SK-N-SH (cell line): ENCODE data around the gene DNAH11.

ENCODE experiments used
- EP300 ChIP-seq, 2 experiments: IDR thresholded peaks; 2 replicates each; pipeline versions ENCODE4 v1.4.0 to v1.6.1; 2012; ENCODE audit warnings: borderline replicate concordance in 1 of 2, low read depth in 1 of 2, low read length in 1 of 2
- EZH2phosphoT487 ChIP-seq: fragments of 200-600 bp; sonication (generic); IDR thresholded peaks from 2 replicates; pipeline ENCODE4 v1.6.1; 2017; ENCODE audit warnings: low read depth, mixed run types, mild to moderate bottlenecking, antibody characterized with exemption, moderate library complexity, borderline replicate concordance
- FOXM1 ChIP-seq: IDR thresholded peaks from 2 replicates; pipeline ENCODE4 v1.4.0; 2012; ENCODE audit warnings: low read depth, mild to moderate bottlenecking
- MXI1 ChIP-seq: IDR thresholded peaks from 2 replicates; pipeline ENCODE4 v1.6.1; 2012; ENCODE audit warnings: mild to moderate bottlenecking, low read depth, low read length, improper control_type of control experiment
- POLR2AphosphoS5 ChIP-seq: IDR thresholded peaks from 2 replicates; pipeline ENCODE4 v1.6.1; 2012; ENCODE audit warnings: low read depth, low read length
- RAD21 ChIP-seq: IDR thresholded peaks from 2 replicates; pipeline ENCODE4 v1.6.1; 2012; ENCODE audit warnings: mild to moderate bottlenecking, low read length
- RCOR1 ChIP-seq: fragments of 150-350 bp; IDR thresholded peaks from 2 replicates; pipeline ENCODE4 v1.6.1; 2017; ENCODE audit warnings: antibody characterized with exemption, low read length
- RFX5 ChIP-seq: IDR thresholded peaks from 2 replicates; pipeline ENCODE4 v1.6.1; 2012; ENCODE audit warnings: mild to moderate bottlenecking, improper control_type of control experiment, low read length
- YY1 ChIP-seq: IDR thresholded peaks from 2 replicates; pipeline ENCODE4 v1.4.0; 2012; ENCODE audit warnings: low read depth, mild to moderate bottlenecking
- TF ChIP-seq, protein P1 (sequence below): fragments of 200-600 bp; sonication (generic); IDR thresholded peaks from 2 replicates; pipeline ENCODE4 v1.6.1; 2017; ENCODE audit warnings: antibody characterized with exemption, mild to moderate bottlenecking, moderate library complexity
- TF ChIP-seq, protein P2 (sequence below): IDR thresholded peaks from 2 replicates; pipeline ENCODE4 v1.4.0; 2012; ENCODE audit warnings: low read depth
- TF ChIP-seq, protein P3 (sequence below): fragments of 150-350 bp; IDR thresholded peaks from 2 replicates; pipeline ENCODE4 v1.6.1; 2017; ENCODE audit warnings: antibody characterized with exemption, low read length, low read depth, borderline replicate concordance
- TF ChIP-seq, protein P4 (sequence below): IDR thresholded peaks from 2 replicates; pipeline ENCODE4 v1.4.0; 2012; ENCODE audit warnings: low read depth, borderline replicate concordance

DNA sequence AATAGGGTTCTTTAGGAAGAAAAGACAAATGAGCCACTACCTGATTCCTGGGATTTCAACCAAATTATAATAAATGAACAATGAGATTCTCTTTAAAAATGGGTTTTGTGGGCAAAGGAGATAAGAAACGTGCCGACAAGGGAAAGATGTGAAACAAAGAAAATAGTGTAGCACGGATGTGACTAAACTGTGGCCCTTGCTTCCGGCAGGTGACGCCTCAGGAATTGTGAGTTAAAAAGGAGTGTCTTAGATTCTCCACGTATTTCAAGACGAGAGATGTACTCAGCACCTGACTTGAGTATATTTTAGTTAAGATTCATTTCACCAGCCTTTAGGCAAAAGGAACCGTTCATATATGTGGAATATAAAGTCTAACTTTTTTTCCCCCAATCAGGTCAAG is 75.9 kb downstream of the DNAH11 start:
- TF ChIP-seq, protein P1, sequence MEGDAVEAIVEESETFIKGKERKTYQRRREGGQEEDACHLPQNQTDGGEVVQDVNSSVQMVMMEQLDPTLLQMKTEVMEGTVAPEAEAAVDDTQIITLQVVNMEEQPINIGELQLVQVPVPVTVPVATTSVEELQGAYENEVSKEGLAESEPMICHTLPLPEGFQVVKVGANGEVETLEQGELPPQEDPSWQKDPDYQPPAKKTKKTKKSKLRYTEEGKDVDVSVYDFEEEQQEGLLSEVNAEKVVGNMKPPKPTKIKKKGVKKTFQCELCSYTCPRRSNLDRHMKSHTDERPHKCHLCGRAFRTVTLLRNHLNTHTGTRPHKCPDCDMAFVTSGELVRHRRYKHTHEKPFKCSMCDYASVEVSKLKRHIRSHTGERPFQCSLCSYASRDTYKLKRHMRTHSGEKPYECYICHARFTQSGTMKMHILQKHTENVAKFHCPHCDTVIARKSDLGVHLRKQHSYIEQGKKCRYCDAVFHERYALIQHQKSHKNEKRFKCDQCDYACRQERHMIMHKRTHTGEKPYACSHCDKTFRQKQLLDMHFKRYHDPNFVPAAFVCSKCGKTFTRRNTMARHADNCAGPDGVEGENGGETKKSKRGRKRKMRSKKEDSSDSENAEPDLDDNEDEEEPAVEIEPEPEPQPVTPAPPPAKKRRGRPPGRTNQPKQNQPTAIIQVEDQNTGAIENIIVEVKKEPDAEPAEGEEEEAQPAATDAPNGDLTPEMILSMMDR, result no peak
- no peak for TF ChIP-seq RFX5
- no peak for TF ChIP-seq MXI1
- TF ChIP-seq, protein P2, sequence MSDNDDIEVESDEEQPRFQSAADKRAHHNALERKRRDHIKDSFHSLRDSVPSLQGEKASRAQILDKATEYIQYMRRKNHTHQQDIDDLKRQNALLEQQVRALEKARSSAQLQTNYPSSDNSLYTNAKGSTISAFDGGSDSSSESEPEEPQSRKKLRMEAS, result no peak
- no peak for TF ChIP-seq POLR2AphosphoS5
- no peak for TF ChIP-seq YY1
- no peak for TF ChIP-seq RAD21
- TF ChIP-seq, protein P3, sequence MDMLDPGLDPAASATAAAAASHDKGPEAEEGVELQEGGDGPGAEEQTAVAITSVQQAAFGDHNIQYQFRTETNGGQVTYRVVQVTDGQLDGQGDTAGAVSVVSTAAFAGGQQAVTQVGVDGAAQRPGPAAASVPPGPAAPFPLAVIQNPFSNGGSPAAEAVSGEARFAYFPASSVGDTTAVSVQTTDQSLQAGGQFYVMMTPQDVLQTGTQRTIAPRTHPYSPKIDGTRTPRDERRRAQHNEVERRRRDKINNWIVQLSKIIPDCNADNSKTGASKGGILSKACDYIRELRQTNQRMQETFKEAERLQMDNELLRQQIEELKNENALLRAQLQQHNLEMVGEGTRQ, result no peak
- TF ChIP-seq FOXM1, result no peak
- TF ChIP-seq EZH2phosphoT487, result no peak
- no peak for TF ChIP-seq EP300 (IDR thresholded peaks at IDR 0.05; ENCODE audit: borderline replicate concordance in 1 of 2, low read depth in 1 of 2, low read length in 1 of 2)
- TF ChIP-seq, protein P4, sequence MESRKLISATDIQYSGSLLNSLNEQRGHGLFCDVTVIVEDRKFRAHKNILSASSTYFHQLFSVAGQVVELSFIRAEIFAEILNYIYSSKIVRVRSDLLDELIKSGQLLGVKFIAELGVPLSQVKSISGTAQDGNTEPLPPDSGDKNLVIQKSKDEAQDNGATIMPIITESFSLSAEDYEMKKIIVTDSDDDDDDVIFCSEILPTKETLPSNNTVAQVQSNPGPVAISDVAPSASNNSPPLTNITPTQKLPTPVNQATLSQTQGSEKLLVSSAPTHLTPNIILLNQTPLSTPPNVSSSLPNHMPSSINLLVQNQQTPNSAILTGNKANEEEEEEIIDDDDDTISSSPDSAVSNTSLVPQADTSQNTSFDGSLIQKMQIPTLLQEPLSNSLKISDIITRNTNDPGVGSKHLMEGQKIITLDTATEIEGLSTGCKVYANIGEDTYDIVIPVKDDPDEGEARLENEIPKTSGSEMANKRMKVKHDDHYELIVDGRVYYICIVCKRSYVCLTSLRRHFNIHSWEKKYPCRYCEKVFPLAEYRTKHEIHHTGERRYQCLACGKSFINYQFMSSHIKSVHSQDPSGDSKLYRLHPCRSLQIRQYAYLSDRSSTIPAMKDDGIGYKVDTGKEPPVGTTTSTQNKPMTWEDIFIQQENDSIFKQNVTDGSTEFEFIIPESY, result no peak
- no peak for TF ChIP-seq RCOR1
